ENCODE results near the gene GPRC5A.

GPRC5A gene

DNA sequence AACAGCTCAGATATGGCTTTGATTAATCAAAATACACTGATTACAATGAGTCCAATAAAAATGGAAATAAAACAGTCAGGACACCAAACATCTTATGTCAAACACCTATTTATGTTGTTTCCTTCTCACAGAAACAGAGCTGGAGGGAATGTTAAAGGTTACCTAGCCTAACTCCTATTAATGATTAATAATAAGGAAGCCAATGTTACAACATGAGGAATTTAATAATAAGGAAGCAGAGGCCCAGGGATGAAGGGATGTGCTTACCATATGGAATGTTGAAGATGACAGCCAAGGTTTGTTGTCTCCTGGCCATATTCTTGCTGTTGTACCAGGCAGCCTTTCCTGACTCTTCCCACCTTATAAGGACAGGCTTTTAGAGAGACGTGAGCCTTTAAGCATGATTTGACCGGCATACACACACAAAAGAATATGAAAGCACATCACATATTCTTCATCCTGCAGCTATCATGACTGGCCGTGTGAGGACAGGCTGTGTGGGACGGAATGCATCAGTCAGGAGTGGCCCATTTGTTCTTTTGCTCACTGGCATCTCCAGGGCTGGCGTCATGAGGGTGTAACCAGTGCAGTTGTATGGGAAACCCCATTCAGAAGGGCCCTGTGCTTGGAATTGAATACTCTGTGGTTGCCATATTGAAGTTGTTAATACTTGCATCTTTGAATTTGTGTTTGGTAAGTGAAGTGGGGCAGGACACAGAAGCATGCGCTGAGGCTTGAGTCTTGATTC, 63.7 kb downstream of the GPRC5A start:
- Mint-ChIP-seq H3K4me3 (no peak overlapping the region), H3K9me3 (no peaks in the 10 kb centered on the region), H3K27ac (no peak overlapping the region), H3K4me1 (ENCODE audit: low read depth) (no peaks in the 10 kb centered on the region), H3K36me3 (ENCODE audit: low read depth) (no peaks in the 10 kb centered on the region), H3K27me3 (peaks cover 5% of the 10 kb centered on the region)
- no peak for DNase-seq

DNA sequence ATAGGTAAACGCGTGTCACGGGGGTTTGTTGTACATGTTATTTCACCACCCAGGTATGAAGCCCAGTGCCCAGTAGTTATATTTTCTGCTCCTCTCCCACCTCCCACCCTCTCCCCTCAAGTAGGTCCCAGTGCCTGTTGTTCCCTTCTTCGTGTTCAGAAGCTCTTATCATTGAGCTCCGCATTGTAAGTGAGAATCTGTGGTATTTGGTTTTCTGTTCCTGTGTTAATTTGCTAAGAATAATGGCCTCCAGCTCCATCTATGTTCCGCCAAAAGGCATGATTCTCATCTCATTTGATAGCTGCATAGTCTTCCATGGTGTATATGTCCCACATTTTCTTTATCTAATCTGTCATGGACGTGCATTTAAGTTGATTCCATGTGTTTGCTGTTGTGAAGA, 67.5 kb downstream of the GPRC5A start:
- H3K9me3 Mint-ChIP-seq, result no peaks in the 10 kb centered on the region
- DNase-seq, result no peak
- peaks cover 5% of the 10 kb centered on the region for H3K27me3 Mint-ChIP-seq
- H3K4me1 Mint-ChIP-seq (ENCODE audit: low read depth), result no peaks in the 10 kb centered on the region
- H3K27ac Mint-ChIP-seq, result no peak overlapping the region
- no peaks in the 10 kb centered on the region for H3K36me3 Mint-ChIP-seq (ENCODE audit: low read depth)
- H3K4me3 Mint-ChIP-seq, result no peak overlapping the region

- peaks cover 5% of the 10 kb centered on the region for H3K27me3 Mint-ChIP-seq
- no peaks in the 10 kb centered on the region for H3K36me3 Mint-ChIP-seq (ENCODE audit: low read depth)
- DNase-seq, result no peak
- H3K4me3 Mint-ChIP-seq, result no peak overlapping the region
- no peak overlapping the region for H3K27ac Mint-ChIP-seq
- H3K9me3 Mint-ChIP-seq, result no peaks in the 10 kb centered on the region
- peaks cover 3% of the 10 kb centered on the region for H3K4me1 Mint-ChIP-seq (ENCODE audit: low read depth)
Observed at GRCh38 chr12:12960639-12961209, 69.4 kb downstream of the GPRC5A start.

DNA sequence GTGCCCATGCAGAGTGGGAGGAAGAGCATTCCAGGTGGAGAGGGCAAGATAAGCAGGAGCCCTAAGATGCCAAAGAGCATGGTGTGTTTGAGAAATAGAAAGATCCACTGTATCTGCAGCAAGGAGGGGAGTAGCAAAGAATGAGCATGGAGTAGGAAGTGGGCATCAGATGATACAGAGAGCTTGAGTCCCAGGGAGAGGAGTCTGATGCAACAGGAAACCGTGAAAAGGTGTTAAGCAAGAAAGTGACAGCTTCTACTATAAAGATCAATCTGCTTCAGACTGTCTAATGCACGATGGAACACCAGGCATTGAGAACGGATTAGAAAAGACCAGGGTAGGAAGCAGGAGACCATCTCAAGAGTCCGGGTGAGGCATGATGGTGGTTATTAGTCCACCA, 72.9 kb downstream of the GPRC5A start:
- Mint-ChIP-seq H3K27me3 (peaks cover under 1% of the 10 kb centered on the region), H3K36me3 (ENCODE audit: low read depth) (no peaks in the 10 kb centered on the region), H3K4me3 (no peak overlapping the region), H3K9me3 (no peaks in the 10 kb centered on the region), H3K27ac (no peak overlapping the region), H3K4me1 (ENCODE audit: low read depth) (peaks cover 3% of the 10 kb centered on the region)
- no peak for DNase-seq

- Mint-ChIP-seq H3K9me3 (no peaks in the 10 kb centered on the region), H3K4me3 (no peak overlapping the region), H3K27ac (no peak overlapping the region)
Observed at GRCh38 chr12:12965836-12966235, 74.5 kb downstream of the GPRC5A start.

More at GRCh38 chr12:12965836-12966235, 74.5 kb downstream of the GPRC5A start:
- no peaks in the 10 kb centered on the region for H3K36me3 Mint-ChIP-seq (ENCODE audit: low read depth)
- no peak for DNase-seq
- no peaks in the 10 kb centered on the region for H3K27me3 Mint-ChIP-seq
- H3K4me1 Mint-ChIP-seq (ENCODE audit: low read depth), result peaks cover 3% of the 10 kb centered on the region

Data from activated T-cell treated with anti-CD3 and anti-CD28 coated beads, Interleukin-2, amount 50 U/mL, for 24 hours (primary cell).